KMS-11 (cell line): Measurements from ENCODE around the gene SAMM50.

Experiments
- H2AFZ ChIP-seq: fragments of 200-600 bp; sonication (generic); 2 replicates; pipeline ENCODE4 v1.6.1; 2016; ENCODE audit warnings: antibody characterized with exemption, mixed run types, low read depth
- H3K27ac ChIP-seq: fragments of 200-600 bp; sonication (generic); 2 replicates; pipeline ENCODE4 v1.6.1; 2016; ENCODE audit warnings: mild to moderate bottlenecking, mixed run types
- H3K27me3 ChIP-seq: fragments of 200-600 bp; sonication (generic); 2 replicates; pipeline ENCODE4 v1.6.1; 2017; ENCODE audit warnings: mild to moderate bottlenecking, low read depth, mixed run types, moderate library complexity; ENCODE audit not compliant: insufficient read depth
- H3K36me3 ChIP-seq: fragments of 200-600 bp; sonication (generic); 2 replicates; pipeline ENCODE4 v1.6.1; 2017; ENCODE audit warnings: mild to moderate bottlenecking, mixed run types; ENCODE audit not compliant: insufficient read depth
- H3K4me1 ChIP-seq: fragments of 200-600 bp; sonication (generic); 2 replicates; pipeline ENCODE4 v1.6.1; 2016; ENCODE audit warnings: mild to moderate bottlenecking, low read depth, mixed run types; ENCODE audit not compliant: poor library complexity, severe bottlenecking
- H3K4me2 ChIP-seq: fragments of 200-600 bp; sonication (generic); 2 replicates; pipeline ENCODE4 v1.7.0; 2016; ENCODE audit warnings: mild to moderate bottlenecking, mixed run types
- H3K4me3 ChIP-seq: fragments of 200-600 bp; sonication (generic); IDR thresholded peaks from 2 replicates; pipeline ENCODE4 v1.6.1; 2017; ENCODE audit warnings: low read depth, low read length, mixed read lengths; ENCODE audit not compliant: insufficient read depth
- H3K79me2 ChIP-seq: fragments of 200-600 bp; sonication (generic); 2 replicates; pipeline ENCODE4 v1.6.1; 2016; ENCODE audit warnings: low read depth, mixed run types; ENCODE audit not compliant: insufficient read depth
- H3K9ac ChIP-seq: fragments of 200-600 bp; sonication (generic); 2 replicates; pipeline ENCODE4 v1.6.1; 2016; ENCODE audit warnings: mild to moderate bottlenecking, mixed run types
- H4K20me1 ChIP-seq: fragments of 200-600 bp; sonication (generic); 2 replicates; pipeline ENCODE4 v1.6.1; 2016; ENCODE audit warnings: mild to moderate bottlenecking, mixed run types; ENCODE audit not compliant: insufficient read depth
- CTCF ChIP-seq: fragments of 200-600 bp; sonication (generic); conservative IDR thresholded peaks from 2 replicates; pipeline ENCODE4 v1.6.1; 2017; ENCODE audit warnings: low read depth, mild to moderate bottlenecking, antibody characterized with exemption, low read length, moderate library complexity, mixed read lengths

Gene SAMM50

GRCh38 chr22:44029069-44029468 is 73.8 kb downstream of the SAMM50 start:
- Histone ChIP-seq H3K9ac (no peak overlapping the region), H3K4me3 (no peak overlapping the region), H3K27me3 (no peaks in the 10 kb centered on the region), H3K27ac (no peak overlapping the region), H3K4me1 (no peaks in the 10 kb centered on the region), H3K4me2 (no peak overlapping the region), H3K36me3 (no peaks in the 10 kb centered on the region), H4K20me1 (no peaks in the 10 kb centered on the region), H2AFZ (no peak overlapping the region), H3K79me2 (no peaks in the 10 kb centered on the region; the same call in 1 of the 2 replicates)
- TF ChIP-seq CTCF: no peak

GRCh38 chr22:44030051-44030701 is 74.9 kb downstream of the SAMM50 start:
- H3K4me2 ChIP-seq: no peak overlapping the region
- TF ChIP-seq CTCF: no peak

GRCh38 chr22:44030702-44031082 is 75.5 kb downstream of the SAMM50 start:
- no peaks in the 10 kb centered on the region for H3K27me3 ChIP-seq
- no peaks in the 10 kb centered on the region for H3K4me1 ChIP-seq
- H3K4me3 ChIP-seq: no peak overlapping the region
- H3K79me2 ChIP-seq: no peaks in the 10 kb centered on the region; the same call in 1 of the 2 replicates
- H3K4me2 ChIP-seq: no peak overlapping the region
- TF ChIP-seq CTCF: no peak
- H3K27ac ChIP-seq: no peak overlapping the region
- H3K9ac ChIP-seq: no peak overlapping the region
- no peaks in the 10 kb centered on the region for H3K36me3 ChIP-seq
- no peak overlapping the region for H2AFZ ChIP-seq
- no peaks in the 10 kb centered on the region for H4K20me1 ChIP-seq

More at GRCh38 chr22:44030051-44030701, 74.9 kb downstream of the SAMM50 start:
- no peak overlapping the region for H3K9ac ChIP-seq
- no peak overlapping the region for H3K4me3 ChIP-seq
- H3K27me3 ChIP-seq: no peaks in the 10 kb centered on the region
- no peaks in the 10 kb centered on the region; the same call in 1 of the 2 replicates for H3K79me2 ChIP-seq
- H3K36me3 ChIP-seq: no peaks in the 10 kb centered on the region
- no peak overlapping the region for H3K27ac ChIP-seq
- no peaks in the 10 kb centered on the region for H4K20me1 ChIP-seq
- H2AFZ ChIP-seq: no peak overlapping the region
- no peaks in the 10 kb centered on the region for H3K4me1 ChIP-seq

GRCh38 chr22:44031158-44031952 is 76.1 kb downstream of the SAMM50 start:
- H3K4me3 ChIP-seq: no peak overlapping the region
- no peak overlapping the region for H3K9ac ChIP-seq
- H2AFZ ChIP-seq: no peak overlapping the region
- H3K4me2 ChIP-seq: no peak overlapping the region
- H3K79me2 ChIP-seq: no peaks in the 10 kb centered on the region; the same call in 1 of the 2 replicates
- H3K4me1 ChIP-seq: no peaks in the 10 kb centered on the region
- no peaks in the 10 kb centered on the region for H3K36me3 ChIP-seq
- H4K20me1 ChIP-seq: no peaks in the 10 kb centered on the region
- TF ChIP-seq CTCF: no peak
- H3K27ac ChIP-seq: no peak overlapping the region
- no peaks in the 10 kb centered on the region for H3K27me3 ChIP-seq
